CD8-positive, alpha-beta memory T cell (primary cell): ENCODE measurements around the gene FAXDC2. TPM values are rescaled to one million over a fixed set of nuclear protein-coding genes. Genes with fewer than 3 reads are reported as not detected.

Experiments
- CTCF ChIA-PET: fragments of 350-600 bp; sonication (Branson Sonifier 250); formaldehyde crosslinking; loops from one replicate; lab custom pipeline; 2021; ENCODE audit warnings: antibody characterized with exemption; lab: Charles Lee
- POLR2A ChIA-PET: fragments of 350-600 bp; sonication (Branson Sonifier 250); formaldehyde crosslinking; loops from one replicate; lab custom pipeline; 2021; ENCODE audit warnings: antibody characterized with exemption; lab: Charles Lee
- DNase-seq, 5 donors: peaks; one replicate each; pipeline versions ENCODE4 v3.0.0 to v3.0.0-alpha.2; 2020 to 2022; ENCODE audit warnings: mixed read lengths in 1 of 5
- H3K27ac ChIP-seq: one replicate; pipeline ENCODE4 v1.7.0; 2013; ENCODE audit warnings: low read depth, mild to moderate bottlenecking, low read length, moderate library complexity
- H3K27me3 ChIP-seq: 2 replicates; pipeline ENCODE4 v1.7.0; 2013; ENCODE audit warnings: low read length, mild to moderate bottlenecking; ENCODE audit not compliant: insufficient read depth, poor library complexity, severe bottlenecking
- H3K36me3 ChIP-seq: 2 replicates; pipeline ENCODE4 v1.7.0; 2013; ENCODE audit warnings: mild to moderate bottlenecking, low read length, moderate library complexity; ENCODE audit not compliant: insufficient read depth
- H3K4me1 ChIP-seq: 2 replicates; pipeline ENCODE4 v1.7.0; 2013; ENCODE audit warnings: mild to moderate bottlenecking, low read length, moderate library complexity; ENCODE audit not compliant: insufficient read depth
- H3K4me3 ChIP-seq: 2 replicates; pipeline ENCODE4 v1.7.0; 2013; ENCODE audit warnings: mild to moderate bottlenecking, low read length
- H3K9me3 ChIP-seq: 2 replicates; pipeline ENCODE4 v1.7.0; 2013; ENCODE audit warnings: mild to moderate bottlenecking, low read length
- H3K27ac Mint-ChIP-seq, 8 donors: one replicate each; pipeline ENCODE4 v1.8.0; 2020 to 2021; ENCODE audit warnings: mixed read lengths in 8 of 8, mild to moderate bottlenecking in 6 of 8, inconsistent platforms in 3 of 8, moderate library complexity in 3 of 8
- H3K27me3 Mint-ChIP-seq, 2 donors: one replicate each; pipeline ENCODE4 v1.8.0; 2020 to 2021; ENCODE audit warnings: mixed read lengths in 2 of 2, mild to moderate bottlenecking in 1 of 2, moderate library complexity in 1 of 2
- H3K36me3 Mint-ChIP-seq, 3 donors: one replicate each; pipeline ENCODE4 v1.8.0; 2020 to 2021; ENCODE audit warnings: mixed read lengths in 3 of 3, inconsistent platforms in 1 of 3, mild to moderate bottlenecking in 1 of 3
- H3K4me1 Mint-ChIP-seq, 3 donors: one replicate each; pipeline ENCODE4 v1.8.0; 2020 to 2021; ENCODE audit warnings: mixed read lengths in 3 of 3, inconsistent platforms in 1 of 3, mild to moderate bottlenecking in 1 of 3
- H3K4me3 Mint-ChIP-seq, 7 donors: one replicate each; pipeline ENCODE4 v1.8.0; 2020 to 2021; ENCODE audit warnings: mixed read lengths in 7 of 7, mild to moderate bottlenecking in 6 of 7, moderate library complexity in 4 of 7, inconsistent platforms in 2 of 7
- H3K9me3 Mint-ChIP-seq, 5 donors: one replicate each; pipeline ENCODE4 v1.8.0; 2020 to 2022; ENCODE audit warnings: mixed read lengths in 5 of 5, mild to moderate bottlenecking in 3 of 5, moderate library complexity in 2 of 5, inconsistent platforms in 1 of 5
- polyA plus RNA-seq: library from polyadenylated mRNA; unstranded; fragments of 300-500 nt; fragmentation: Illumina TruSeq; gene quantifications from one replicate; pipeline ENCODE4 v1.2.3, GENCODE V29; 2021
- total RNA-seq, 2 experiments: library from RNA; stranded (reverse); gene quantifications; one replicate each; pipeline ENCODE4 v1.2.3, GENCODE V29; 2021

The FAXDC2 gene
- total and polyA plus RNA-seq, 3 experiments from 2014 or later, result 0.18 to 1.0 TPM; not detected in 1

DNA sequence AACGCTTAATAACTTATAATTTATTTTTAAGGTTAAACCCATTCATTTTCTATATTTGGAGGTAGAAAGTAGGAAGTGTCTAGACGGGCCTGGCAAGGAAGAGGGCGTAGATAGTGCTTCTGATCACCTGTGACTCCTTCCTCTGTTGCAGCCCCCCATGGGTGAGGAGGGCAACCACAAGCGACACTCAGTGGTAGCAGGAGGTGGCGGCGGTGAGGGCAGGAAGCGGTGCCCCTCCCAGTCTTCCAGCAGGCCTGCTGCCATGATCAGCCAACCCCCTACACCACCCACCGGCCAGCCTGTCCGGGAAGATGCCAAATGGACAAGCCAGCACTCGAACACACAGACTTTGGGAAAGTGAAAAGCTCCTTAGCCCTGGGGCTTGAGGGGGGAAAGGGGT lies 36.7 kb downstream of the FAXDC2 start:
- Mint-ChIP-seq H3K27me3 (no peaks in the 10 kb centered on the region), H3K9me3 (no peaks in the 10 kb centered on the region), H3K36me3 (peaks cover 12 to 79% (median 13%) of the 10 kb centered on the region in 3 donors), H3K4me1 (peaks cover 35 to 49% (median 44%) of the 10 kb centered on the region in 3 donors), H3K4me3 (peak overlapping the region in 6 of 7 donors; percentile 37 to 84 (median 56)), H3K27ac (peak overlapping the region; percentile 72 to 97 (median 92))
- Histone ChIP-seq H3K27me3 (no peaks in the 10 kb centered on the region), H3K36me3 (peaks cover 17% of the 10 kb centered on the region), H3K4me1 (peaks cover 17% of the 10 kb centered on the region), H3K4me3 (no peak overlapping the region), H3K27ac (no peak overlapping the region), H3K9me3 (no peaks in the 10 kb centered on the region)
- peak; percentile 24 to 78 (median 71) for DNase-seq
- ChIA-PET POLR2A (interaction anchor here (0.7 kb wide), 1 partner anchor 38 kb away, joined by 3 read pairs; no protein-coding TSS in a partner anchor), CTCF (interaction anchor here (0.6 to 1.6 kb wide), 2 partner anchors 10 to 346 kb away, joined by 4 read pairs; no protein-coding TSS in a partner anchor)

DNA sequence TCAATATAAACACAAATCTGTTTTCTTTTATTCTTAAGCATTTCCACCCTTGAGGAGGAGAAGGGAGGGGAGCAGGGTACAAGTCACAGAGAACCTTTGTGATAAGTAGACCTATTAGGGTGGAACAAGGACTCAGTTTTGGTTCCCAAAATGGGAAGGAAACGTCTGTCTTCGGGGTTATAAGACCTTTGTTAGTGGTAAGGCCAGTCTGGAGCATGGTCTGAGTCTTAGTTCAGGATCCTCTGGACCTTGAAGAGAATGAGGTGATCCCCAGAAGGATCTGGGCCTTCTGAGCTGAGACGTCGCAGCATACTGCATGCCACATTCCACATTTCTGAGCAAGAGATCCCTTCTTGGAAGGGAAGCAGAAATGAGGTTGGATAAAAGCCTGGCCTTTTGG lies 37.2 kb downstream of the FAXDC2 start:
- no peaks in the 10 kb centered on the region for H3K9me3 ChIP-seq
- H3K36me3 ChIP-seq, result peaks cover 20% of the 10 kb centered on the region
- Mint-ChIP-seq H3K27ac (peak overlapping the region; percentile 39 to 97 (median 92)), H3K4me1 (peaks cover 32 to 46% (median 42%) of the 10 kb centered on the region in 3 donors), H3K36me3 (peaks cover 12 to 85% (median 17%) of the 10 kb centered on the region in 3 donors), H3K27me3 (no peaks in the 10 kb centered on the region), H3K4me3 (peak overlapping the region in 5 of 7 donors; percentile 37 to 84 (median 63)), H3K9me3 (no peaks in the 10 kb centered on the region)
- ChIA-PET POLR2A (no interaction called here), CTCF (interaction anchor here (1.6 kb wide), 1 partner anchor 345 kb away, joined by 4 read pairs; no protein-coding TSS in a partner anchor)
- H3K27ac ChIP-seq, result no peak overlapping the region
- H3K4me1 ChIP-seq, result peaks cover 17% of the 10 kb centered on the region
- no peak for DNase-seq
- no peaks in the 10 kb centered on the region for H3K27me3 ChIP-seq
- H3K4me3 ChIP-seq, result no peak overlapping the region

DNA sequence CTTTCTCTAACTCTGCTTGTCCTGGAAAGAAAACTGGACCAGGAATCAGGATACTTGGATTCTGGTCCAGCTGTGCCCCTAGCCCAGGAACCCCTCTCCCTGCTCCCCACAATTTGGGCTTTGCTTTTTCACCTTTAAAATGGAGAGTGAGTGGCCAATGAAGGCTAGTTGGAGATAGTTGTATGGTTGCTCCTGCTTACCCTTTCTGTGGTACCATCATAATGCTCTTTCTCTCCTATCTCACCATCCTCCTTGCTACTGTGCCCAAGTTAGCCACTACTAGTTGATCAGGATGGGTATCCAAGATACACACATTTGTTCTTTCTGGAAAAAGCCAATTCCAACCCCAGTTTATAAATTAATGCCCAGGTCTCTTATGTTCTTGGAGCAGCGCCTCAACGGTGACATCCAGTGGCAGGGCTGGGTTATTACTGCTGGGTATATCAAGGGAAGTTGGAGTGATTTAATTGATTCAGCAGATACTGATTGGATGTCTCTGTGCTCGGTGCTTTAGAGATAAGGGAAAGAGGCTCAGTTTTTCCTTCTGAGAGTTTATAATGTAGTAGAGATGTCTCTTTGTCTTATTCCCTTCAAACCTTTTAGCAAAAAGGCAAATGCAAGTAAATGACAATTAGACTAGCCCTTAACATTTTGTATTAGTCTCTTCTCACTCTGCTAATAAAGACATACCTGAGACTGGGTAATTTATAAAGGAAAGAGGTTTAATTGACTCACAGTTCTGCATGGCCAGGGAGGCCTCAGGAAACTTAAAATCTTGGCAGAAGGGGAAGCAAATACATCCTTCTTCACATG lies 38.5 kb downstream of the FAXDC2 start:
- H3K4me3 ChIP-seq, result no peak overlapping the region
- ChIA-PET POLR2A (no interaction called here), CTCF (interaction anchor here (0.8 to 1.4 kb wide), 4 partner anchors 10 to 164 kb away, joined by 3 to 6 read pairs (median 4); no protein-coding TSS in a partner anchor)
- Mint-ChIP-seq H3K4me3 (peak overlapping the region in 2 of 7 donors; percentile 1 to 62), H3K27ac (peak overlapping the region; percentile 6 to 88 (median 59)), H3K9me3 (no peaks in the 10 kb centered on the region), H3K27me3 (no peaks in the 10 kb centered on the region), H3K36me3 (peaks cover 12 to 85% (median 17%) of the 10 kb centered on the region in 3 donors), H3K4me1 (peaks cover 30 to 46% (median 42%) of the 10 kb centered on the region in 3 donors)
- peaks cover 17% of the 10 kb centered on the region for H3K4me1 ChIP-seq
- no peaks in the 10 kb centered on the region for H3K27me3 ChIP-seq
- H3K36me3 ChIP-seq, result peaks cover 25% of the 10 kb centered on the region
- DNase-seq, result peak; percentile 44 to 69 (median 53)
- H3K9me3 ChIP-seq, result no peaks in the 10 kb centered on the region
- no peak overlapping the region for H3K27ac ChIP-seq

DNA sequence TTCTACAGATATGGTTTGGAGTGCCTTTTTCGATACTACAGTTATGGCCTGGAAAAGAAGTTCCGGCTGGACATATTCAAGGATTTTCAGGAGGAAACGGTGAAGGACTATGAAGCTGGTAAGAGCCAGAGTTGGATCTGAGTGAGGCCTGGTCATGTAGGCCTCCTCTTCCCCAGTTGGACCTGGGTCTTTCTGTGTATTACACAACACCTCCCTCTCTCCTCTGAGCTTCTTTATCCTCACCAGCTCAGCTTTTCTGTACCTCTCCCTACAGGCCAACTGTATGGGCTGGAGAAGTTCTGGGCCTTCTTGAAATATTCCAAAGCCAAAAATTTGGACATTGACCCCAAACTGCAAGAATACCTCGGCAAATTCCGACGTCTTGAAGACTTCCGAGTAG lies 39.2 kb downstream of the FAXDC2 start:
- Histone ChIP-seq H3K4me1 (peaks cover 17% of the 10 kb centered on the region), H3K27ac (no peak overlapping the region), H3K9me3 (no peaks in the 10 kb centered on the region), H3K4me3 (no peak overlapping the region), H3K27me3 (no peaks in the 10 kb centered on the region), H3K36me3 (peaks cover 31% of the 10 kb centered on the region)
- Mint-ChIP-seq H3K4me1 (peaks cover 30 to 42% (median 39%) of the 10 kb centered on the region in 3 donors), H3K36me3 (peaks cover 9 to 85% (median 17%) of the 10 kb centered on the region in 3 donors), H3K27me3 (no peaks in the 10 kb centered on the region), H3K27ac (peak overlapping the region in 1 of 8 donors; percentile 46), H3K4me3 (no peak overlapping the region), H3K9me3 (no peaks in the 10 kb centered on the region)
- ChIA-PET CTCF (interaction anchor here (0.8 to 1.4 kb wide), 4 partner anchors 10 to 163 kb away, joined by 3 to 6 read pairs (median 4); no protein-coding TSS in a partner anchor), POLR2A (no interaction called here)
- no peak for DNase-seq

DNA sequence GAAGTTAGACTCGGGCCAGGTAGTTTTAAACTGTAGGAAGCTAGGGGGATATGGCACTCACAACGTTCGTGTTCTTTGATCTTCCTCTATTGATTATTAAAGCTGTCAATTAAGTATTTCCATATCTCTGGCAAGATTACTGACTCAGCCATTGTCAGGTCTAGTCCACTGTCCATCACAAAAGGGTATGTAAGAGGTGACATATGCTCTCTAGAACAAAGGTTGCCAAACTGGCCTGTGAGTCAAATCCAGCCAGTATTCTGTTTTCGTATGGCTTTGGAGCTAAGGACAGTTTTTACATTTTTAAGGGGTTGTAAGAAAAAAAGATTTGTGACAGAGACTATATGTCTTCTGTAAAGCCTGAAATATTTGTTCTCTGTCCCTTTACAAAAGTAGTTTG lies 44.2 kb downstream of the FAXDC2 start:
- Mint-ChIP-seq H3K36me3 (peaks cover 6 to 93% (median 26%) of the 10 kb centered on the region in 3 donors), H3K27me3 (no peaks in the 10 kb centered on the region), H3K9me3 (no peaks in the 10 kb centered on the region), H3K27ac (peak overlapping the region in 1 of 8 donors; percentile 8), H3K4me3 (no peak overlapping the region), H3K4me1 (peaks cover 0 to 3% (median 0%) of the 10 kb centered on the region in 3 donors)
- Histone ChIP-seq H3K4me3 (no peak overlapping the region), H3K27ac (no peak overlapping the region), H3K9me3 (no peaks in the 10 kb centered on the region), H3K4me1 (no peaks in the 10 kb centered on the region), H3K36me3 (peaks cover 68% of the 10 kb centered on the region), H3K27me3 (no peaks in the 10 kb centered on the region)
- ChIA-PET CTCF (interaction anchor here (0.9 kb wide), 1 partner anchor 16 kb away, joined by 3 read pairs; no protein-coding TSS in a partner anchor), POLR2A (interaction anchor here (0.7 kb wide), 1 partner anchor 13 kb away, joined by 5 read pairs; no protein-coding TSS in a partner anchor)
- DNase-seq, result no peak

DNA sequence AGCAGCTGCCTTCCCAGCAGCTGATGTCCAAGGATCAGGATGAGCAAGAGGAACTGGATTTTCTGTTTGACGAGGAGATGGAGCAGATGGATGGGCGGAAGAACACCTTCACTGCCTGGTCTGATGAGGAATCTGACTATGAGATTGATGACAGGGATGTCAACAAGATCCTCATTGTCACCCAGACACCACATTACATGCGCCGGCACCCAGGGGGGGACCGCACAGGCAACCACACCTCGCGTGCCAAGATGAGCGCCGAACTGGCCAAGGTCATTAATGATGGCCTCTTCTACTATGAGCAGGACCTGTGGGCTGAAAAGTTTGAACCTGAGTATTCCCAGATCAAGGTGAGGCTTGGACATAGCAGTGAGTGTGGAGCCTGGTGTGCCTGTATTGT lies 48.4 kb downstream of the FAXDC2 start:
- CTCF ChIA-PET, result interaction anchor here (1.1 to 1.6 kb wide), 4 partner anchors 9 to 152 kb away, joined by 3 to 6 read pairs (median 4); no protein-coding TSS in a partner anchor
- H3K36me3 ChIP-seq, result peaks cover 83% of the 10 kb centered on the region
- no peak overlapping the region for H3K4me3 ChIP-seq
- H3K4me1 Mint-ChIP-seq, result peaks cover 8 to 13% (median 10%) of the 10 kb centered on the region in 3 donors
- H3K9me3 ChIP-seq, result no peaks in the 10 kb centered on the region
- no peak overlapping the region for H3K27ac ChIP-seq
- H3K36me3 Mint-ChIP-seq, result peaks cover 11 to 92% (median 23%) of the 10 kb centered on the region in 3 donors
- no peaks in the 10 kb centered on the region for H3K27me3 ChIP-seq
- no peaks in the 10 kb centered on the region for H3K4me1 ChIP-seq
- POLR2A ChIA-PET, result no interaction called here
- no peak for DNase-seq
- H3K27ac Mint-ChIP-seq, result peak overlapping the region in 4 of 8 donors; percentile 9 to 78 (median 71)
- no peaks in the 10 kb centered on the region for H3K27me3 Mint-ChIP-seq
- no peak overlapping the region for H3K4me3 Mint-ChIP-seq
- H3K9me3 Mint-ChIP-seq, result no peaks in the 10 kb centered on the region

DNA sequence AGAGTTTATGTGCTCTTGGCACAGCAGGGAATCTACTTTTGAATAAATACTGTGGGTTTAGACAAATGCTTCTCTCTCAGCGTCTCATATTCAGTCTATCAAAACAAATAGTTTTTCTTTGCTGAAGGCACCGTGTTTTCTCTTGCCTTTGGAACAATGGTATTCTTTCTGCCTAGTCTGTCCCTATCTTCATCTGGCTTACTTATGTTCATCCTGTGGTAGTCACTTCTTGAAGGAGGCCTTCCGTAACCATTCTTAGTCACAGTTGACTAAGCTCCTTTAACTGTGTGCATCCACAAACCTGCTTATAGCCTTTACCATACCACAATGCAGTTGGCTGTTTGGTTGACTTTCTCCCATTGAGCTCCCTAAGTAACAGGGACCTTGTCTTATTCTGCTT lies 49.3 kb downstream of the FAXDC2 start:
- POLR2A ChIA-PET, result no interaction called here
- Mint-ChIP-seq H3K27me3 (no peaks in the 10 kb centered on the region), H3K36me3 (peaks cover 11 to 91% (median 25%) of the 10 kb centered on the region in 3 donors), H3K9me3 (no peaks in the 10 kb centered on the region), H3K4me1 (peaks cover 8 to 17% (median 13%) of the 10 kb centered on the region in 3 donors), H3K27ac (peak overlapping the region in 2 of 8 donors; percentile 42 to 49), H3K4me3 (no peak overlapping the region)
- no peak for DNase-seq
- Histone ChIP-seq H3K9me3 (no peaks in the 10 kb centered on the region), H3K27me3 (no peaks in the 10 kb centered on the region), H3K27ac (no peak overlapping the region), H3K4me3 (no peak overlapping the region), H3K36me3 (peaks cover 82% of the 10 kb centered on the region), H3K4me1 (no peaks in the 10 kb centered on the region)
- CTCF ChIA-PET, result interaction anchor here (0.7 to 1.6 kb wide), 6 partner anchors 10 to 151 kb away, joined by 3 to 6 read pairs (median 3); no protein-coding TSS in a partner anchor
